Mucosa of gallbladder (tissue), 1 donor: ENCODE results near the gene RBM33. TPM values are rescaled to one million over a fixed set of nuclear protein-coding genes. Genes with fewer than 3 reads are reported as not detected.
"Not testable (repeated sequence)": the region's sequence is repeated elsewhere in the genome, so short reads cannot be mapped to it uniquely, and the experiment has no call there.

Experiments used
- DNase-seq: peaks from one replicate; pipeline ENCODE4 v3.0.0-alpha.2; 2020; ENCODE audit warnings: low spot score
- total RNA-seq: library from RNA; stranded (reverse); gene quantifications from one replicate; pipeline ENCODE4 v1.2.1, GENCODE V29; 2021
- donor health status: DM: no; HTN: no; CAD: no.

RBM33 gene
- total RNA-seq, 1 donor from 2014 or later, result 59.1 TPM

DNA sequence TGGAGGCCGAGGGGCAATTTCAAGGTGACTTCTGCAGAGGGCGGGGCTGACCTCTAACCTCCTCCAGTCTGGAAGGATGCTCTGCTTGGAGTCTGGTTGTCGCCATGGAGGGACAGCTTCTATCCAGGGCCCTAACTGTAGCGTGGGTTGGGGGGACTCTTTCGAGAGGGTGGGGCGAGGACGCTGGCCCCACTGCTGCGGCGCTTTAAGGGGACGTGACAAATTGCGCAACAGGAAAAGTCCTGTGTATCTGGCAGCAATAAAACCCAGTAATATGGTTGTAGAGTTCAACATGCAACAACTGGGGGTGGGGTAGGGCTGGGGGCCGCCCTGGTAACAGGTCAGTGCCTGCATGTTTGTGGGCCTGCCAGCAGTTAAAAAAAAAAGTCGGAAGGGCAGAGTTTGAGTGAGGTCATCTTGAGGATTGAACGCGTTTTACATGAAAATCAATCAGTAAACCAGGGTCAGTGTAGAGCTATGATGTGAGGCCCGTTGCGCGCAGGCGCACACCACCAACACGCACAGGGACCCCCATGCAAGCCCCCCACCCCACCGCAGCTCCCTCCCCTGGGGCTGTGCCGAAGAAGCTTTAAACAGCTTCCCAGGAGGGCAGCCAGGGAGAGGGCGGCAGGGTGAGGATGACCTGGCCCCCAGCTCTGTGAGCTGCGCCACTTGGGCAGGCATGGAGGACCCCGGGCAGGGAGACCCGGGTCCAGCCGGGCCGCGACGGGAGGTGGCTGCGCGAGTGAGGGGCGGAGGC lies 163.5 kb downstream of the RBM33 start:
- DNase-seq, result no peak

DNA sequence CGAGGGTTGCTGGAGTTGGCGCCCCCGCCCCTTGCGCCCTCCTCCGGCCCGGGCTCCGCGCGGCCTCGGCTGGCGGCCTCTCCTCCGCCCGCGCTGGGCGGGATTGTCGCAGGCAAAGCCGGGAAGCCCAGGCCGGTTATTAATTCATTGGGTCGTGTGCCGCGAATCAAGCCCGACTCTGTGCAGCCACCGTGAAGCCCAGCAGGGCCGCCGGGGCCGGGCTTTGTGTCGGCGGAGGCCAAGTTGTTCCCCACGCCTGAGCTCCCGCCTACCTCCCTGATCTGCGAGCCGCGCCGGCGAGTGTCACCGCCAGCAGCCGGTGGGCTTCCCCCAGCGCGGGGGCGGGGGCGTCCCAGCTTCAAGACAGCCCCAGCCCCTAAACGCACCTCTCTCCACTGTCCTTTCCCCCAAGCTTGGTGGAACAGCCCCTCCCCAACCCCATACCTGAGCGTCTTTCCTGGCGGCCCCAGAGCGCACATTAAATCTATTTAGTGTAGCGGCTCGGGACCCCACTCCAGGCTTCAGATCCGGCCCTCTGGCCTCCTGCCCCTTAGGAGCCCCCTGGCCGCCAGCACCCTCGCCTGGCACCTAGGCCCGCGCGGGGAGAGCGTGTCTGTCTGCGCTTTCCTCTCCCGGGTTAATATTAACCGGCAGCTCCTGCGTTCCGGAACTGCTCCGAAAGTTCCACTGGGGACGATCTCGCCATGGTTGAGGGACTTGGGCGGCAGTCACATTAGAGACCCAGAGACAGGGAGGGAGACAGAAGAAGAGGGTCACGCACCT lies 164.3 kb downstream of the RBM33 start:
- DNase-seq, result peak; percentile 52

DNA sequence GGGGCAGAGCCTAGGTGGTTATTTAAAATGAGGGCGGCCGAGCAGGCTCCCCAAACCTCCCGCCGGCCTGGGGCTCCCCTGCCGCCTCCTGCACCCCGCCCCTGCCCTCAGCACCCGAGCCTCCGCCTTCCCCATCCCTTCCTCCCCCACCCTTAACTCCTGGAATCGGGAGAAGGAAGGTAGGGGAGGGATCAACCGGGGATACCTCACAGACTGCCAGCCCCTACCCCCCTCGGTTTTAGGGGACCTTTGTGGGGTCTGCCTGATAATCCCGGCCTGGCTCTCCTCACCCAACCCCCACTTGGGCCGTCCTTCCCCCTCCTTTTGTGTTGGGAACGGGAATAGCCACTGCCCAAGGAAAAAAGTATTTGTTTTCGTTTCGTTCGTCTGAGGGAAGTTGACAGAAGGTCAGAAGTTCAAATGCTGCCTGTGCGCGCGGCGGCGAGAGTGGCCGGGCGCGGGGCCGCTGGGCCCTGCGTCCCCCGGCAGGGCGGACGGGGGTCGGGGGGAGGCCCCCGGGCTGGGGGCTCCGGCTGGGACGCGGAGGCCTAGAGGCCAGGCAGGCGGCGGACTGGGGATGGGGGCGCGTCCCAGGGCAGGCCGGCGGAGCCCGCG lies 165.0 kb downstream of the RBM33 start:
- DNase-seq, result no peak

DNA sequence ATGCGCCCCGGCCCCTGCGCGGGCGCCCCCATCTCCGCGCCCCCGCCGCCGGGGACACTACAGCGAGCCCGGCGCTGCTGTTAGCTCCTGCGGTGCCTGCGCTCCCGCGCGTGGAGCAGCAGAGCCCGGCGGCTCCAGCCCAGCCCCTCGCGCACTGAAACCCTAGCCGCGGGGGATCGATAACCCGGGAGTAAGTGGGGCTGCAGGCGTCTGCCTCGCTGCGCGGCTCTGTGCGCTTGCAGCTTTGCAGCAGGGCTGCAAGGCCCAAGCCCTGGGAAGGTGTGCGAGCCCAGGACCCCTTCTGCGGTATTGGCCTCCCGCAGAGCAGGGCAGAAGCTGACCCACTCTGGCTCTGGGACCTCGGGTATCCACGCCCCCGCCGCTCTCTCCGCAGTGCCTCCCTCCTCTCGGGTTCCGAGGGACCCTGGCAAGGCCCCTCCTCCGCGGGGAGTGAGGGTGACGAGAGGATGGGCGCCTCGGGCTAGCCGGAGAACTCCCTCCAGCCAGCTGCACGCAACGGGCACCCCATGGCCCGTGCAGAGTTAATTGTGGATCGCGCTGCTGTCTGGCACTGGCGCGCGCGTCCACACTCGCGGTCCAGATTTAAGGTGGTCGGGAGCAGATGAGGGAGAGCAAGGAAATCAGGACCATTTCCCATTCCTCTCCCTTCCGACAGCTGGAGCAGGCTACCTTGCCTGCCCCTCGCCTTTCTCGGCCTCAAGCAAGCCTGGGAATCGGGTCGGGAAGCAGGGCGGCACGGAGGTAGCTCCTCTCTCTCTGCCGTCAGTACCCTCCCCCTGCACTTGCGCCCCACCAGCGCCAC lies 165.7 kb downstream of the RBM33 start:
- no peak for DNase-seq

DNA sequence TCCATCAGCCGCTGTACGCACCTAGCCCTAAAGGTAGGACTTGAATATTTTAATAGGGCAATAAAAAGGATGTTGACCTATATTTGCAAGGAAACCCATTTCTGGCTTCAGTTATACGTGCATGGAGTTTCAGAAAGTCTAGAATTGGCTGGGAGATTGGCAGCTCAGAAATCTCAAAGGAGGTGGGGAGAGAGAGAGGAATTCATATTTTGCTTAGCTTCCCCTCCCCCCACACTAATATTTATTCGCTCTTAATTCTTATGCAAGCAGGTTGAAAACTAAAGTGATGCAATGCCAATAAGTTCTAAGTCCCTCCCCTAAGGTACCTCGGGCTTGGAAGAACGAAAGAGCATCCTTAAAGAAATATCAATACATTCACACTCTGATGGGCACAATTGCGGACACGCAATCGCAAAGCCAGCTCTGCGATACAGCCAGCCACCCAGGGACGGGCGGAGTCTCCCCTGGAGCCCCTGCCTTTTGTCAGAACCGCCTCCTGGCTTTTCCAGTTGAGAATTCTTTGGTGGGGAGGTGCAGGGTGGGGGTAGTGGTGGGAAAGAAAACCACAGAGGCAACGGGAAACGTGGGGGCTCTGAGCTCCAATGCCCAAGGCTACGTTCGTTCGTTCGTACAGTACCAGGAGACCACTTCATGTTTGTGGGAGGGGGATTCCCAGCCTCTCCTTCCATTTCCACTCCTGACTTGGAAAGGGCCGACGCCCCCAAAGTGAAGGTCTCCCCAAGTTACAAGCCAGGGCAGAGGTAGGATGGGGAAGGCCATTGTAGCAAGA lies 166.5 kb downstream of the RBM33 start:
- no peak for DNase-seq

DNA sequence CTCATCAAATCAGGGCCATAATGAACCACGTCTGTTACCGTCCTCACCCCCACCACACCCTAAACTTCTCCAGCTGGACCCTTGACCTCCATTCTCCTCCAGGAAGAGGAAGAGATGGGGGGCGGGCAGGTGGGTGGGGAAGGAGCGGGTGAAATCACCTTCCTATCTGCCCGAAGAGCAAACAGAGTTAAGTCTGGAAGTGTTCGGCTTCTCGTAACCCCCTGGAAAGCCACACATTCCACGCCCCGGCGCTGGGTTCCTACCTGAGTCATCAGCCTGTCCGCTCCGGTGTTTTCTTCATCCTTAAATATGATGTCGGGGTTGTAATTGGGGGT lies 167.1 kb downstream of the RBM33 start:
- no peak for DNase-seq

DNA sequence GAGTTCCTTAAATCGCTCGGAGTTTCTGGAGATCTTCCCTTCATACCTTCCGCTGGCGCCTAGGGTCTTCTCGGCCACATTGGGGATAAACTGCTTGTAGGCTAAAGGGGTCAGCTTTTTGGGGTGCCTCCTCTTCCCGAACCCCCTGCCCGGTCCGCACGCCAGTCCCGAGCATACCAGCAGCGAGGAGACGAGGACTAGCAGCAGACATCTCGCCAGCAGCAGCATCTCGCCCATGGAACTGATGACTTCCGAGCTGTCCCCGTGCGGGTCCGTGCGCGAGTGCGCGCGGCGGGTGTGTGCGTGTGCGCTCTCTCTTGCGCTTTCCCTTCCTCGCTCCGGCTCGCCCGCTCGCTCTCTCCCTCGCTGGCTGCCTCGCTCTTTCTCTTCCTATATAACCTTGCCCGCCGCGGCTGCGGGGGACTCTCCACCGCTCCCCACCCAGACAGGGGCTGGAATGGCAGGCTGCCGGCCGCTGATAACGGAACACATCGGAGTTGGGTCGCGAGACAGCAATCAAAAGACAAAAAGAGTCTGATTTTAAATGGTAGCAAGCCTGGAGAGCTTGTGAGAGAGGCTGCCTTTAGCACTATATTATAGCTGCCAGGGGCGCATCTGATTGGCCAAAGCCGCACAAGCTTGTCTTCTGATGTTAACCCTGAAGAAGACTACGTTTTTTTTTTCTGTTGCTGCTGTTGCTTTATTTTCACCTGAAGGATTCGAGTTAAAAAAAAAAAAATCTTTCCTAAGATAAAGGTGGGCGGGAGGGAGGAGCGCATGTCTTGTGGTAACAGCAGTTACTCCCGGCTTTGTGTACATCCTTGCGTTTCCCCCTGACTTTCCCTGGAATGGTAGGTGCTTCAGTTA lies 167.7 kb downstream of the RBM33 start, which contains the start of gene SHH:
SHH (minus strand) TSS at position 569 of the 867 bp plus-strand sequence; CDS start at position 228, 341 bp downstream.
- DNase-seq, result peak; percentile 65

DNA sequence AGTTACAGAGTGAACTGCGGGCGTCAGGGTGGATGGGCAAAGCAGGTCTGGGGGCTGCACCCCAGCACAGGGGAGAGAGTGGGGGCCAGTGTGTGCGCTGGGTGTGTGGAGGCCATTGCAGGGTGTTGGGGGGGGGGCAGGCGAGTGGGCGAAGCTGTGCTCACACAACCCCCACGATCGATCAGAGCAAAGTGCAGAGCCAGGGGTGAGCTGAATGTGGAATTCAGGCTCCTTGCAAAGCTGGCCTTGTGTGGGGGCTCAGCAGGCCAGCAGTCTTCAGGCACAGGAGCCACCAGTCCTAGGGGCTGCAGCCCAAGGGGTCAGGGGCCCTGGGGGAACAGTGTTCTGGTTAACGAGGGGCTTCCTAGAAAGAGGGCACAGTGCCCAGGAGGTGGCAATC lies 168.7 kb downstream of the RBM33 start:
- DNase-seq, result no peak

DNA sequence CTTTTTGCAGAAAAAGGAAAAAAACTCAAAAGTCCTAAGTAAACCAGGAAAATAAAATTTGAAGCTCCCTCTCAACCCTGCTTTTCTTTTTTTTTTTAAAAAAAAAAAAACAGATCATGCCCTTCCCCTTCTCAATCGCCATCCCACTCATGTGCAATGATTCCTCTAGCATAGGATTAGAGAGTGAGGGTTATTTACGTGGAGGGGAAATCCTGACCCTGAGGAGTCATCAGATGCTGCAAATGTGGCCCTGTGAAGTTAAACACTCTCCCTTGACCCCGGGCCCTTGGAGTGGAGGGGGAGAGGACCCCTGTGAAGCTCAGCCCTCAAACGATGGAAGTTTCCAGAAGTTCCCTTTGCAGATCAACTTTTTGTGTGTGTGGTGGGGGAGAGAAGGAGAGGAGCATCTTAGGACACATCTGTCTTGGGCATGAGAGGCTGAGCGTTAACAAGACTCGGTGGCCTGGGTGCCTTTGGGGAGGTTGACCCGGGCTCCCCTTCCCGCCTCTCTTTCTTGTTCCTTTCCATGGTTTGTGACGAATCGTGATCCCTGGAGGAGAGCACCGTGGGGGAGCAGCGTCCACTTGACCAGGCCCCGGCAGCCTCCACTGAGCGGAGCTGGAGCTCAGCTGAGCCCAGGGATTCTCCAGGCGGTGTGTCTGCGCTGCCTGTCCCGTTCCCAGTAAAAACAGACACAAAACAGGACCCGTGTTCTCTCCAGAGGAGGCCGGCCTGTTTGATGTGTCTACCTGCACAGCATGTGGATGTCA lies 169.3 kb downstream of the RBM33 start:
- DNase-seq, result no peak

DNA sequence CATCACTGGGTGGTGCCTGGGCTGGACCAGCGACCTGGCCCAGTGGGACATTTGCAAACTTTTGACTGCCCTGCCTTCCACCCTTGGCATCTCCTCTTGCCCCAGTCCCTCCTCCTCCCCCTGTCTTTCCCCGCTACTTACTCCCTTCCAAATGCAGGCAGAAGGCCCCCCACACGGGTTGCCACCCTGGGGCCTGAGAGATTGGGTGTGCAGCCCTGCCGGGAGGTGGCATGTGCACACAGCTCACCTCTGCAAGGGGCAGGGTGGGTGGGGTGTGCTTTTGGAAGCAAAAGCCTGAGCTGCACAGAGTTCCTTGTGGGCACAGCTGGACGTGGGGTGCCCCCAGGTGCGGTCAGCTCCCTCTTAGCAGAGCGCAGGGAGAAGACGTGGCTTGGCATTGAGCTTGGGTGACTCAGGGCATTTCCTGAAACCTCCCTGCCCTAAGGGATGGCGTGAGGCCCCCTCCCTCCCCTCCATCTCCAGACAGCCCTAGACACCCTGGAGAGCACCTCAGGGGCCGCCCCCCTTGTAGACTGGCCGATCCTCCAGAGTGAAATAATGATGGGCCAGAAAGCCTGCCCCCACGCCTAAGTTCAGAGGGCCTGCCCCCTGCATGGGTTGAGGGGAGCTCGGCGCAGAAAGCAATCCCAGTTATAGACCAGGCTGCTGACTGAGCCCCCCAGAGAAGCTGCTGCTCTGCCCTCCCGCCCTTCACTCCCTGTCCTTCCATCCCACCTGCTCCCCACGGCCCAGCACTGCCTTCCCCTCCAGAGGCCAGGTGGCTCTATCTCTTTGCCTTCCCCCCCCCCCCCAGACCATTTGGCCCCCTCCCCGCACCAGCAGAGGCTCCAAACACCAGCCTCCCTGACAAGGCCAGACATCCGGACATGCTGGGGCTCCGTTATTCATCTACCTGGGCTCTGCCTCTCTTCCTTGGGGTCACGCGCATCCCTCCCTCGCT lies 170.1 kb downstream of the RBM33 start:
- DNase-seq, result no peak

DNA sequence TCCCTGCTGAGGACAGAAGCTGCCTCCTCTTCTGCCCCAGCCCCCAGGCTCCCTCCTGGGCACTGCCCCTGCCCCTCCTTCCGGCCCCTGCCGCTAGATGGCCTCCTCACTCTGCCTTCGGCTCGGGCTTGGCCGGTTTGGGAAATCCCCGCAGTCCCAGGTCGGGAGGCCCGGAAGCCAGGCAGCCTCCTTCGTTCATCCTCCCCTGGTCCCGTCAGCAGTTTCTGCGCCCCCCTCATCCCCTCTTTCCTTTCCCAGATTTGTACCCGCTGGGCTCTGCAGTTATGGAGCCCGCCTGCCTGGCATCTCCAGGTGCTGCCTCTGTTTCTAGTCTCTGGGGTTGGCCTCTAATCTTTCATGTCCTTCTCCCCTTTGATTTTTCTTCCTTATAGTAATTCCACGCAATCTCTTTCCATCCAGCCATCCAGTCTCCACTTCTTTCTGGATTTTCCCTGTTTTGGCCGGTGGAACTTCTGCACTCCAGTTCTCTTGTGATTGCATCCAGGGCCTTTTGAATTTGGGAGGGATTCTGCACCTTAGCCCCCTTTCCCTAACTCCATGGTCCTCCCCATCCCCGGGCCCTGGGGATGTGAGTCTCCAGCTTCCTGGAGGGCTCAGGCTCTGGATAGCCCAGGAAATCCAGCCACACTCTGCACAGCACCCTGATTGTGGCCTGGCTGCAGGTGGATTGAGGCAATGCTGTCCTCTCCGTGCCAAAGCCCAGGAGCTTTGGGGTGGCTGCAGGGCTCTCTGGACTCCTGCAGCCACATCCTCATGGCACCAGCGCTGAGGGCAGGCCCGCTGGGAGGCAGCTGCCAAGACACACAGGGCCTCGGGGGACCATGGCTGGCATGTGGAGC lies 171.1 kb downstream of the RBM33 start:
- DNase-seq, result peak; percentile 60

DNA sequence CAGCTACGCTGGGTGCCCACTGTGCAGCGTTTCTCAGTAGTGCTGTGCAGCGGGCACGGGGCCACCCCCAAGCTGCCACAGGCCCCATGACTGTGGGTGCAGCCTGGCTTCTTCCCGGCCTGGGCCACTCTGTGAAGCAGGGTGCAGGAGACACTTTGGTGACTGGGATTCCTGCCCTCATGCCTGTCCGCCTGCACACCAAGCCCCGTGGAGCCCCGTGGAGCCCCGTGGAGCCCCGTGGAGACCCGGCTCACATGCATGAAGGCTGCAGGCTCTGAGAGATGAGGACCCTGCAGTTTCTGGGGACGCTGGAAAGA lies 171.7 kb downstream of the RBM33 start:
- DNase-seq, result no peak

DNA sequence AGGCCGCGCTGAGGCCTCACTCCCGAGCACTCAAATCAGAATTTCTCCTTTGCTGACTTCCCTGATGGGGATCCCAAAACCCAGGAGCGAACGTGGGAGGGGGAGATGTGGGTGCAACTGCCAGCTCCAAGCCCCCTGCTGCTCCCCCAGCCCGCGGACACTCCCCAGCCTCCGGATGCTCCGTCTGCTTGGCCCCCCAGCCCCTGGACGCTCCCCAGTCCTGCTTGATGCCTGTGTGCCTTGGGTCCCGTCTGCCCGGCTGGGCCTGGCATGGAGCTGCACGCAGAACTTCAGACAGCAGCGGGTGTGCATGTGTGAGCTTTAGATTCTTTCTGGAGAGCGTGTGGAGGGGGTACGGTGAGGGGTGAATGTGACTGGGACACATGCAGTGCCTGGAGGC lies 172.5 kb downstream of the RBM33 start:
- no peak for DNase-seq

DNA sequence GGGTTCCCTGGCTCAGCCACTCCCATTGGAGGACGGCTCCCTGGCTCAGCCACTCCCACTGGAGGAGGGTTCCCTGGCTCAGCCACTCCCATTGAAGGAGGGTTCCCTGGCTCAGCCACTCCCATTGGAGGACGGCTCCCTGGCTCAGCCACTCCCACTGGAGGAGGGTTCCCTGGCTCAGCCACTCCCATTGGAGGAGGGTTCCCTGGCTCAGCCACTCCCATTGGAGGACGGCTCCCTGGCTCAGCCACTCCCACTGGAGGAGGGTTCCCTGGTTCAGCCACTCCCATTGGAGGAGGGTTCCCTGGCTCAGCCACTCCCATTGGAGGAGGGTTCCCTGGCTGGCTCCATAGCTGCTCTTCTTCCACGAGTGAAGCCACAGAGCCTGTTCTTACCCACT lies 173.1 kb downstream of the RBM33 start:
- not testable (repeated sequence) for DNase-seq

DNA sequence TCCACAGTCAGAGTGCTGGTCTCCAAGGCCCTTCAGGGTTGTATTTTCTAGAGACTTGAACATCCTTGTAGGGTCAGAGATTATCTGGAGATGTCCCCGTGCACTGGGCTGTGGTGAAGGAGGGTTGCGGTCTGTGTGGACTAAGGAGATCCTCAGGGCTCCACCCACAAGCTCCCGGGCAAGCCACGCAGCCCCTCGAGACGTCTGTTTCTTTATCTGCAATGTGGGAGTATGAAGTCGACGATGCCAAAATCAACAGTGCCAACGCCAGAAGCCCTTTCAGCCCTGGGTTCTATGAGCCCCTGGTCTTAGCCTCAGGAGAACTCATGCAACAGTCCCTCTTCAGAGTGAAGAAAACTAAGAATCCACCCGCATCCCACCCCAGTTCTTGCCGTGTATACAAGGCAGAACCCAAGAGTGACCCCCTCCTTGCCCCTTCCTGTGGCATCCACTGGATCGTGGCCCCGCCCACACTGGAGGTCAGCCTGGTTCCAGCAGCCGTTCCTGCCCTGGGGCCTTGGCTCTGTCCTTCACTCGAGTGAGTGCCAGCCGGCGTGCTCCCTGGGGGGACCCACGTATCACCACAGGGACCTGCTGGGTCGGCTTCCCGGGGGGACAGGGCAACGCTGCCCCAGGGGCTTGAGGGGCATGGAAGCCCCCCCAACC lies 173.8 kb downstream of the RBM33 start:
- no peak for DNase-seq

DNA sequence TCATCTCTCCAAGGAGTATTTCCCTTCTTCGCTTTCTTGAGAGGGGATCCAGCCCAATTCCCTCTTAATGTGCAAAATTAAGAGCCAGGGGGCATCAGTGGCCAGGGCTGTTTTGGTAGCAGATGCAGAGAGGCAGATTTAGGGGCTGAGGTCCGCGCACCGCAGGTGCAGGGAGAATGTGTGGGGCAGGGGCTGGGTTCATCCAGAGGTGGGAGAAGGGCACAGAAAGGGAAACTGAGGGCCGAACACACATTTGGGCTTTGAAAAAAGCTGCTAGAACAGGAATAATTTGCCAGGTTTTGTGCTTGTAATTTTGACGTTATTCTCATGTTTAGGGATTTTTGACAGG lies 174.3 kb downstream of the RBM33 start:
- DNase-seq, result no peak

DNA sequence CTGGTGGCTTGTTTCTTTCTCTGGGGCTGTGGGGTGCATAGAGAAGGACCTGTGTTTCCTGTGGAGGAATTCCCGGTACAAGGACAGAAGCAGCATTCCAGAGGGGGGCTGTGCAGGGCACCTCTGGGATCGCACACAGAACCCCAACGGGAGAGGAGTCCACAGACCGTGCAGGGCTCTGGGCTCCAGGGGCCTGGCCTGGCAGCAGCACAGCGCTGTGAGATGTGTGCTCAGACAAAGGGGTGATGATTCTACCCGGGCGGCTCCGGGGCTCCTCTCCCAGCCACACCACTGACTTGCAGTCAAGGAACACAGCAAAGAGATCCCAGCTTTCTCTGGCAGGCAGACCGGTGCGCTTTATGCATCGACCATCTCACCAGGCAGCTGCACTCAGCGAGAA lies 174.7 kb downstream of the RBM33 start:
- no peak for DNase-seq
